ENCODE data around the gene RPTOR. TPM values are rescaled to one million over a fixed set of nuclear protein-coding genes. Genes with fewer than 3 reads are reported as not detected.

The RPTOR gene
- total RNA-seq, 4 donors from 2014 or later, result 23.6 to 37.0 (median 27.8) TPM

GRCh38 chr17:80804466-80804865 is 259.8 kb downstream of the RPTOR start:
- TF ChIP-seq, protein P1, sequence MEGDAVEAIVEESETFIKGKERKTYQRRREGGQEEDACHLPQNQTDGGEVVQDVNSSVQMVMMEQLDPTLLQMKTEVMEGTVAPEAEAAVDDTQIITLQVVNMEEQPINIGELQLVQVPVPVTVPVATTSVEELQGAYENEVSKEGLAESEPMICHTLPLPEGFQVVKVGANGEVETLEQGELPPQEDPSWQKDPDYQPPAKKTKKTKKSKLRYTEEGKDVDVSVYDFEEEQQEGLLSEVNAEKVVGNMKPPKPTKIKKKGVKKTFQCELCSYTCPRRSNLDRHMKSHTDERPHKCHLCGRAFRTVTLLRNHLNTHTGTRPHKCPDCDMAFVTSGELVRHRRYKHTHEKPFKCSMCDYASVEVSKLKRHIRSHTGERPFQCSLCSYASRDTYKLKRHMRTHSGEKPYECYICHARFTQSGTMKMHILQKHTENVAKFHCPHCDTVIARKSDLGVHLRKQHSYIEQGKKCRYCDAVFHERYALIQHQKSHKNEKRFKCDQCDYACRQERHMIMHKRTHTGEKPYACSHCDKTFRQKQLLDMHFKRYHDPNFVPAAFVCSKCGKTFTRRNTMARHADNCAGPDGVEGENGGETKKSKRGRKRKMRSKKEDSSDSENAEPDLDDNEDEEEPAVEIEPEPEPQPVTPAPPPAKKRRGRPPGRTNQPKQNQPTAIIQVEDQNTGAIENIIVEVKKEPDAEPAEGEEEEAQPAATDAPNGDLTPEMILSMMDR (IDR thresholded peaks at IDR 0.05), result no peak
- ATAC-seq (ENCODE audit: low FRiP score) (no peak), DNase-seq (ENCODE audit: low spot score) (no peak)

GRCh38 chr17:80805032-80805751 is 260.6 kb downstream of the RPTOR start:
- no peak for ATAC-seq (ENCODE audit: low FRiP score)
- DNase-seq (ENCODE audit: low spot score), result no peak
- TF ChIP-seq, protein P1 (IDR thresholded peaks at IDR 0.05), result no peak

DNA sequence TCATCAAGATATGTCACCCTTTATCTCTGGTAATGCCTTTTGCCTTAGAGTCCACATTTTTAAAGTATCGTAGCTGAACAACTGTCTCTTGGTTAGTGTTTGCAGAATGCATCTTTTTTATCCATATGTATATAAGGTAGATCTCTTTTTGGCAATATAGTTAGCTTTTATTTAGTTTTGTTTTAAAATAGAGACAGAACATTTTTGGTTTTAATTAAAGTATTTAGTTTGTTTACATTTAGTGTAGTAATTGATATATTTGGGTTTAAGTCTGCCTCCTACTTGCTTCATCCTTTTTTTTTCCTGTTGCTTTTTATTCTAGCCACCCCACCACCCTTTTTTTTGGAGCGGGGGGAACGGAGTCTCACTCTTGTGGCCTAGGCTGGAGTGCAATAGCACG is 262.4 kb downstream of the RPTOR start:
- TF ChIP-seq, protein P1 (IDR thresholded peaks at IDR 0.05), result no peak
- ATAC-seq (ENCODE audit: low FRiP score) (no peak), DNase-seq (ENCODE audit: low spot score) (no peak)

DNA sequence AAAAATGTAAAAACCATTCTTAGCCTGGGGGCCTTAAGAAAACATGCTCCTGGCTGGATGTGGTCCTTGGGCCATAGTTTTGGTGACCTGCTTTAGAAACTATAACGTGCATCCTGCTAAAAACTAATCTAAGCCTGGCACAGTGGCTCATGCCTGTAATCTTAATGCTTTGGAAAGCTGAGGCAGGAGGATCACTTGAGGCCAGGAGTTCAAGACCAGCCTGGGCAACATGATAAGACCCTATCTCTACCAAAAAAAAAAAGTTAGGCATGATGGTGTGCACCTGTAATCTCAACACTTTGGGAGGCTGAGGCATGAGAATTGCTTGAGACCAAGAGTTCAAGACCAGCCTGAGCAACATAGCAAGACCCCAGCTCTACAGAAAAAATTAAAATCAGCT is 263.2 kb downstream of the RPTOR start:
- TF ChIP-seq, protein P1 (IDR thresholded peaks at IDR 0.05), result no peak
- DNase-seq (ENCODE audit: low spot score) (no peak), ATAC-seq (ENCODE audit: low FRiP score) (no peak)

DNA sequence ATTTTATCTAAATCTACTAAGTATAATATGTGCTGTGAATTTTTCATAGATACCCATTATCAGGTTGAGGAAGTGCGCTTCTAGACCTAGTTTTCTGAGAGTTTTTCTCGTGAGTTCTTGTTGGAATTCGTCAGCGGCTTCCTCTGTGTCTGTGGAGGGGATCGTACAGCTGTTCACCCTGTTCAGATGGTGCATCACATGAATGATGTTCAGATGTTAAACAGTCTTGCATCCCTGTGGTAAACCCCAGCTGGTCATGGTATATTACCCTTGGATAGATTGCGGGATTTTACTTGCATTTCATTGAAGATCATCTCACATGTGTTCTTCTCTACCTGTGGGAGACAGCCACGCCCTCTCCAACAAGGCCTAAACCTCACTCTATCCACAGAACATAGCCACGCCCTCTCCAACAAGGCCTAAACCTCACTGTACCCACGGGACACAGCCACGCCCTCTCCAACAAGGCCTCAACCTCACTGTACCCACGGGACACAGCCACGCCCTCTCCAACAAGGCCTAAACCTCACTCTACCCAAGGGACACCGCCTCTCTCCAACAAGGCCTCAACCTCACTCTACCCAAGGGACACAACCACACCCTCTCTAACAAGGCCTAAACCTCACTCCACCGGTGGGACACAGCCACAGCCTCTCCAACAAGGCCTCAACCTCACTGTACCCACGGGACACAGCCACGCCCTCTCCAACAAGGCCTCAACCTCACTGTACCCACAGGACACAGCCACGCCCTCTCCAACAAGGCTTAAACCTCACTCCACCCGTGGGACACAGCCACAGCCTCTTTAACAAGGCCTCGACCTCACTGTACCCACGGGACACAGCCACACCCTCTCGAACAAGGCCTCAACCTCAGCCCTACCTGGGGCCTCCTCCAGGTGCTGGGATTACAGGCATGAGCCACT is 266.8 kb downstream of the RPTOR start:
- ATAC-seq (ENCODE audit: low FRiP score), result no peak
- TF ChIP-seq, protein P1 (IDR thresholded peaks at IDR 0.05), result no peak
- DNase-seq (ENCODE audit: low spot score), result no peak

DNA sequence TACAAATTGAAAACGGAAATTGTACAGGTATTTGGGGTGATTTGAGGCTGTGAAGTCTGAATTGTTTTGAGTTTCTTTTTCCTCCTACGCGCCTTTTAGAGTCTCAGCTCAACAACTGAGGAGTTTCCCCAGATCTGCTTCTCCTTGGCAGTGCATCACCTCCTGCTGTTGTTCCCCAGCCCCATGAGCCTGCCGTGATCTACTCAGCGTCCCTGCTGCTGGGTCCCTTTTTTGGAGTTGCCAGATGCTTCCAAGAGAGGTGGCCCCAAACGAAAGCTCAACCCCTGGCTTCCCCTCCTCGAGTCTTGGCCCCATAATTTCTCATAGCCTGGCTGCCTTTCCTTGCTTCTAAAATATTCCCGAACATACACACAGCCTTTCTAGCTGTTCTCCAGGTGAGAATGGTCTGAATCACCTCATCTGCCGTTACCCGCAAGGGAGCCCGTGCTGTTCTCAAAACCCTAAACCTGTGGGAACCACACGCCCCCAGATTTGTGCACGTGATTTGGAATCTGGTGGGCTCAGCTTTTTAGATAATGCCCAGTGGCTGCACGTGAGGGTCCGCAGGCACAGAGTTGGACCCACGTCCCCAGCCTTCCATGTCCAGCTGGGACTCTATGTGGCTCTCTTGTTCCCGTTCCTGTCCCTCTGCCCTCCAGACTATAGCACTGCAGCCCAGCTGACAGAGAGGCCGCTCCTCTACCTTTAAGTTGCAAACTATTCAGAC is 267.9 kb downstream of the RPTOR start:
- TF ChIP-seq, protein P1 (IDR thresholded peaks at IDR 0.05), result no peak
- DNase-seq (ENCODE audit: low spot score), result no peak
- no peak for ATAC-seq (ENCODE audit: low FRiP score)
